ENCODE data around the gene CAPN14.

GRCh38 chr2:31161637-31162036 lies 55.7 kb downstream of the CAPN14 start:
- TF ChIP-seq CTCF (IDR thresholded peaks at IDR 0.05) = no peak
- no peak for TF ChIP-seq POLR2A (IDR thresholded peaks at IDR 0.05)

Data from uterus (tissue), 2 donors.